Measurements from ENCODE around the gene PAK5.

The PAK5 gene

DNA sequence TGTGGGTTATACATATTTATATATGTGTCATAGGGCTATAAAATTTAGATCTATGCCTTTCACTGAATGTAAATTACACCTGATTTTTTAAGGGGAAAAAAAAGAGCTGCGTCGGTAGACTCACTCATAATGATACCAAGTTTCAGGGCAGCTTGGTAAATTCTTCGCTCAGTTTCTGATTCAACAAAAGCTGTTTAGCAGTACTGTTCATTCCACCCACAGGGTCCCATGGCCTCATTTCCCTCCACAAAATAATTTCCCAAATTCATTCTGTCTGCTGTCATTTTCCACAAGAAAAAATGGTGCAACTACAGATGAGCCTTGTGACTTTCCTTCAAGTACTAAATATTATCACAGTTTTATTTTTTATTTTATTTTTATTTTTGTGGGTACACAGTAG is 63.7 kb downstream of the PAK5 start:
- DNase-seq = no peak

GRCh38 chr20:9769954-9770353 is 68.9 kb downstream of the PAK5 start:
- DNase-seq = no peak

- no peak for DNase-seq
Measured at GRCh38 chr20:9761476-9761875, 77.4 kb downstream of the PAK5 start.

- DNase-seq = no peak
Measured at GRCh38 chr20:9759392-9759791, 79.5 kb downstream of the PAK5 start.

DNA sequence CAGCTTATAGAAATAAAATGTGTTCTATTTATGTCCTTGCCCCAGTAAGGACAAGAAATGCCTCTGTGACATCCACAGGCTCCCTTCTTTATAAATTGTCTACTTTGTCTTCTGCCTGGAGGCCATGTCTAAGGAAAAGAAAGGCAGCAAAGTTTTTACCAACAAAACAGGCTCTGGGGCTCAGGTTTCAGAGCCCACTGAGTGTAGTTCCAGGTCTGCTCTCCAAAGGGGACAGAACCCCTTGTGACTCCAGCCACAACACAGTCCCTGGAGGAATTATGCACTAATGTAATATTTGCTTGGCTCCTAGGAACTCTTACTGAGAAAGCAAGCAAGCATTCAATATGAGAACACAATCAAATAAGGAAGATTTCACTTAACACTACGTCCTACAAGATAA is 80.1 kb downstream of the PAK5 start:
- DNase-seq = no peak

DNA sequence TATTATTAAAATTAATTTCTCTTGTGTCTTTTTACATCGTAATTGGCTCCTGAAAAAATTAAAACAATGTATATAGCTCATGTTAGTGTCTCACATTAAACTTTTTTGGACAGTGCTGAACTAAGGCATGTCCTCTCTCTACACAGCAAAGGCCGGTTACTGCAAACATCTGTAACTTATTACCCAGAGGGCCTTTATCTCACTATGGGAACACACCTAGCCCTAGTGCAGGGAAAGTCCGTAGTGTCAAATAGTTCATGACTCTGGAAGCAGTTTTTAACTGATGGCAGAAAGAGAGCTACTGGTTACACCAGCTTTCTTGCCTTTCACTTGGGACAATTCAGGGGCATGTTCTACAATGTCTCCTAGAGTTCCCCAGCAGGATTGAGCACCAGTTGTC is 82.2 kb downstream of the PAK5 start:
- DNase-seq = no peak

DNA sequence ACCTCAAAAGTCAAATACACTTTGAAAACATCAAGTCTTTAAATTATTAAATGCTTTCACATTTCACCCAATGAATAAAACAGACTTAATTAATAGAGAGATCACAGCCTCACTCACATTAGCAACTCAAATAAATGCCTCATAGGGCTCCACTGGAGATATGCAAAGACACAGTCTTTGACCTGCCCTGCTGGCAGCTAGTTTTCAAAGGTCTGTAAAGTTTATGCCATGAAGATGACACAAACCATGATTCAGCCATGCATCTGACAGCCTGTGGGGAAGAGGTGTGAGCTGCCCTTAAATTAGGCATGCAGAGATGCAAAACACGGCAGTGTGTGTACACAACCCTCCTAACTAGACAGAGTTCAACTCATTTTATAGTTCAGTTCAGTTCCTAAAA is 83.6 kb downstream of the PAK5 start:
- DNase-seq = no peak

DNA sequence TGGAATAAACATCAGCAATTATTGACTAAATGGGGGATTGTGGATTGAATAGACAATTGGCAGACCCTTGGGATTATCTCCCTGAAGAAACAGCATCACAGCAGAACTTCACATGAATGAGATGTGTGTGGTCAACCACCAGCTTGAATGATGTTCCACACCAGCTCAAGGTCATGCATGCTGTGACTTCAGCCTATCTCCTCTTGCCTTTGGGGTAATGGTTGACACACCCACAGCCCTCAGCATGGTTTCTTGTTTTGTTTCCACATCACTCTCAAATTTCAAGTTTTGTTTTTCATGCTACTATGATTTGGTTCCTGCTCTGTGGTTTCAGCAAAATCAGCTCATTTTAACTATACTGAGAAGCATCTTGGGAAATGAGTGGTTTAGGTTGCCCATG is 94.3 kb downstream of the PAK5 start:
- no peak for DNase-seq

DNA sequence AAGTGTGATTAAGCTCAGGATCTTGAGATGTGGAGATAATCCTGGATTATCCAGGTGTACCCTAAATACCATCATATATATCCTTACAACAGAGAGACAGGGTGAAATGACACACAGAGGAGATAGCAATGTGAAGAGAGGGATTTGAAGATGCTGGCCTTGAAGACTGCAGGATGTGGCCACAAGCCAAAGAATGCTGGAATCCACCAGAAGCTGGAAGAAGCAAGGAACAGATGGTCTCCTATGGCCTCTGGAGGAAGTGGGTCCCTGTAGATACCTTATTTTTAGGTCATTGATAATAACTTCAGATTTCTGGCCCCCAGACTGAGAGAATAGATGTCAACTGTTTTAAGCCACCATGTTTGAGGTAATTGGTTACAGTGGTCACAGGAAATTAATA is 95.0 kb downstream of the PAK5 start:
- no peak for DNase-seq

DNA sequence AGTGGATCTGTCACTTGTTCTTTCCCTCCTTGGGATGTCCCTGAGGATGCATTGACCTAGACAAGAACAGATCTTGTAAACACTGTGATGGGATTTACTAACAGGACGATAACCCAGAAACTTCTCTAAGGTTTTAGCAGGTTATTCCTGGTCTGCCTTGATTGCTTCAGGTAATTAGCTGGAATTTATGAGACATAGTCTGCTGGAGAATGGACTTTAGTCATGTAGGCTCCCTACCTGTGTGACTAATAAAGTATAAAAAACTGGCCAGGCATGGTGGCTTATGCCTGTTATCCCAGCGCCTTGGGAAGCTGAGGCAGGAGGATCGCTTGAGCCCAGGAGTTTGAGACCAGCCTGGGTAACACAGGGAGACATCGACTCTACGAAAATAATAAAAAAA is 96.1 kb downstream of the PAK5 start:
- no peak for DNase-seq

GRCh38 chr20:9741996-9742395 is 96.9 kb downstream of the PAK5 start:
- no peak for DNase-seq

DNA sequence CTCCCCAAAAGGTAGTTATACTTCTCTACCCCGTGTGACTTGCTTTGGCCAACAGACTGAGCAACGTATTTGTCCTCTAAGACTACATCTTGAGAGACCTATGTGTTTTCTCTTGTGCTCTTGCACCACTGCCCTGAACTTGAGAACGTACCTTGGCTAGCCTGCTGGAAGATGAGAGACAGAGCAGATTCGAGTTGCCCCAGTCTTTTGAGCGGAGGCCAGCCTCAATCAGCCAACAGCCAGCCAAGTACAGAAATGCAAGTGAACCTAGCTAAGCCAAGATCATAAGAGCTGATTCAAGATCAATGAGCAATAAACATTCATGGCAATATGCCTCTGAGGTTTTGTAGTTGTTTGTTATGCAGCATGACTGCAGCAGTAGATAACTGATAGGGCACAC is 98.4 kb downstream of the PAK5 start:
- no peak for DNase-seq

- no peak for DNase-seq
Measured at GRCh38 chr20:9739991-9740390, 98.9 kb downstream of the PAK5 start.

- no peak for DNase-seq
Measured at GRCh38 chr20:9736373-9736772, 102.5 kb downstream of the PAK5 start.

GRCh38 chr20:9723501-9724202 is 115.2 kb downstream of the PAK5 start:
- no peak for DNase-seq

- DNase-seq = no peak
Measured at GRCh38 chr20:9711872-9712271, 127.0 kb downstream of the PAK5 start.

GRCh38 chr20:9710685-9711084 is 128.2 kb downstream of the PAK5 start:
- DNase-seq = no peak

- no peak for DNase-seq
Measured at GRCh38 chr20:9705722-9706476, 133.0 kb downstream of the PAK5 start.

DNA sequence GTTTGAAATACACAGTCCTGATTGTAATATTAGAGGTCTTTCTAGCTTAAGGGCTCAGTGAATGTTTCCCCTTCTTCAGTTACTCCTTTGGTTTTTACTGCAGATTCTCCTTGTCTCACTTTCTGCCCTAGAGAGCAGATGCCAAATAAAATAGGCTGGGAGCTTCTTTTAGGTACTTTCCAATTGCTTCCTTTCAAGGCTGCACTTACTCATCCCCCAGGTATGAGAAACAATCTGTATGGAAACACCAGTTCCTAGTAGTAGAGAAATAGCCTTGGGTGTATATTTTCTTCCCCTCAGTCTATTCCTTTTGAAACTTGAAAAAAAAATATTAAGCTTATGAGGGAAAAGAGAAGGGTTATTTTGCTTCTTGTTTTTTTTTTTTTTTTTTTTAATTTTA is 139.7 kb downstream of the PAK5 start:
- no peak for DNase-seq

DNA sequence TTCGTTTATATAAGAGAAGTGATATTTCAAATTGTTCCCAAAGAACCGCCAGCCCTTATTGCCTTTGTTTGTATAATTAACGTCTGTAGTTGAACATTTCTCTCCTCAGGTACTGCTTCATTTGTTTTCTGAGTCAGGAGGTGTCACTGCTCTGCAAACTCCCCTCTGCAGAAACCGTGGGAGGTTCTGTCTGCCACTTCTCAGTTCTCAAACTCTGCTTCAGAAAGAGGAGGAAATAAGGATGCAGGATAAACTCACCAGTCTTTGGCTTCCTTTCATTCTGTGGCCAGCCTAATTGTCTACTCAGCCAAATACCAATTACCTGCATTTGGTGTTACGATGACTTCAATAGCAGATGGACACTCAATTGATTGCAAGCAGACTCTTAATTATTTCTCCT is 149.8 kb downstream of the PAK5 start:
- no peak for DNase-seq

DNA sequence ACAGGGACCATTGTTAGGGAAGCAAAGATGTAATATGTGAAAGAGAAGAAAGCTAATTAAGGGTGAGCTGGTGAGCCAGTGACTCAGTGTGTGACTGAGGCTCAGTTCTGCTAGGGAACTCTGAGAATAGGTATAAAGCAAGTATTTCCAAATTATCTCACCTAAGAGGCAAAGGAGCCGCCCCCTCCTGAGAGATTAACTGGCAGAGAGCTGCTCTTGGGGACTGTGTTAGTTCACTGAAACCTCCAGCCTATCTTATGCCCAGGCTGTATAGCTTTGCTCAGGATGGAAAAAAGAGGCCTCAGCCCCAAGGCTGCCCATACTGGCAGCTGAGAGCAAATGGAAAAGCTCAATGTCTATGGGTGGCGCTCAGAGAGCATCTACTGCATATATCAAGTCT is 152.0 kb downstream of the PAK5 start:
- DNase-seq = no peak

- no peak for DNase-seq
Measured at GRCh38 chr20:9686455-9686854, 152.4 kb downstream of the PAK5 start.

DNA sequence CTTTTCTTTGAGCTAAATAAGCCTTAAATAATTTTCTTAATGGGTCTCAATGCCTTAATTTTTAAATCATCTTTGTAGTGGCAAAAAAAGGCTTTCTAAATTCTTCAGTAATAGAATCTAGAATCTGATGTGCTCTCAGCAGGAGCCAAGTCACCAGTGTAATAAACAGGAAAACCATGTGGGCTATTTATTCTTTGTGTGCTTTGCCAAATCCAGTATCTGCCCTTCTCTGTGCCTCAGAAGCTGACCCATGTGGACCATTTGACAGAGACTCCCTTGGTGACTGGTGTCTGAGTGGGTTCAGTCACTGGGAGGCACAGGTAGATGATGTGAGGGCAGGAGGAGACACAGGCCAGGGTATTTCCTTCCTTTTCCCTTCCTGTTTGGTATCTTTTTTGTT is 152.9 kb downstream of the PAK5 start:
- no peak for DNase-seq

DNA sequence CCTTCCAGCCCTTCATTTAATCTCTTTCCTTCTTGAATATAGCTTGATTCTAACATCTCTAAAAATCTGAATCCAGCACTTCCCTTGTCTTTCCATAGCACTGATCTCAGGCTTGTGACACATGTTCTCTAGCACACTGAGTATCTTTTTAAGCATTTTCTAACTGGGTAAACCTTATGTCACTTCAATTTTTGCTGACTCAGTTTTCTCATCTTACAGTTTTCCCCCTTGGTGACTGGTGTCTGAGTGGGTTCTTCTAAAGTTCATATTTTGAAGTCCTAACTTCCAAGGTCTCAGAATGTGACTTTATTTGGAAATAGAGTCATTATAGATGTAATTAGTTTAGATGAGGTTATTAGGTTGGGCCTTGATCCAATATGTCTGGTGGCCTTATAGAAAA is 153.9 kb downstream of the PAK5 start:
- DNase-seq = no peak

DNA sequence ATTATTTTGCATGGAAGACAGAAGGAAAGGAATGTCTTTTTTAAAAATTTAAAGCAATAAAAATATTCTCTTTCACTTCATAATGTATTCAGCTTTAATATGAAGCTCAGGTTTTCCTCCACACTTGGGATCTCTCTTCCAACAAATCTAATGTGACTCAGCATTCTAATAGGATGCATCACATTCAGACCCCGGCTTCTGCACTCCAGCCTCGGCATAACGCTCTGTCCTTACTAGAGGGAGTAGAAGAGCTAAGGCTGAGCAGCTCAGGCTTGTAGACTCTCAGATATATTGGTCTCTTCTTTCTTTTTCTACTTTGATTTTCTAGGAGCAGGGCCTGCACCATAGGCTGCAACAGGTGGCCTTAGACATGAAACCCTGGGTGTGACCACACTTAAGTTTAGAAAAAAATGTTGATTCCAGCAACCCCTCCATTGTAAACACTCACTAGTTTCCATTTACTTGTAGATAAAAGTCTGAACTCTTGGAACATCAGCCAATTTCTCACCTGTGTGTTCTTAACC is 161.7 kb downstream of the PAK5 start:
- DNase-seq = no peak

Measured in fibroblast of upper back skin (primary cell).